ENCODE results near the gene CELSR3. TPM values are rescaled to one million over a fixed set of nuclear protein-coding genes. Genes with fewer than 3 reads are reported as not detected.

Gene CELSR3
- total RNA-seq, 3 donors from 2014 or later (not counting 1 experiment from before 2014, with no cell fraction given), result 2.0 to 3.4 (median 2.6) TPM

DNA sequence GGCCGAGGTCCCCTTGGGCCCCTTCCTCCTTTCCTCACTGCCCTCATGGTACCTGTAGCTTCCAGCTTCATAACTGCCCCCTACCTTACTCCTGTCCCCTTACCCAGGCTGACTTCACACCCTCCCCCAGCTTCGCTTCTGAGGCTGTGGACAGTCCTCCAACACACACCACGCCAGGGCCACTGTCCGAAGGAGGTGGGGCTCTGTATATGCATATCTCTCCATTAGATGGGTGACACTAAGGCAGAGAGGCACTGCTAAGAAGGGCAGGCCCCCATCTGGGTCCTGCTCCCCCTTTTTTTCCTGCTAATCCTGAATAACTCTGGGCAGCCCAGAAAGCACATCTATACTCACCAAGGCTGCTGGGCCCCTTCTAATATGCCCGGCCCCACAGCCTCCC is 66.5 kb downstream of the CELSR3 start:
- peaks cover 2% of the 10 kb centered on the region for H3K27me3 ChIP-seq (ENCODE audit: control insufficient read depth, insufficient read depth, low read length)
- TF ChIP-seq, protein P1, sequence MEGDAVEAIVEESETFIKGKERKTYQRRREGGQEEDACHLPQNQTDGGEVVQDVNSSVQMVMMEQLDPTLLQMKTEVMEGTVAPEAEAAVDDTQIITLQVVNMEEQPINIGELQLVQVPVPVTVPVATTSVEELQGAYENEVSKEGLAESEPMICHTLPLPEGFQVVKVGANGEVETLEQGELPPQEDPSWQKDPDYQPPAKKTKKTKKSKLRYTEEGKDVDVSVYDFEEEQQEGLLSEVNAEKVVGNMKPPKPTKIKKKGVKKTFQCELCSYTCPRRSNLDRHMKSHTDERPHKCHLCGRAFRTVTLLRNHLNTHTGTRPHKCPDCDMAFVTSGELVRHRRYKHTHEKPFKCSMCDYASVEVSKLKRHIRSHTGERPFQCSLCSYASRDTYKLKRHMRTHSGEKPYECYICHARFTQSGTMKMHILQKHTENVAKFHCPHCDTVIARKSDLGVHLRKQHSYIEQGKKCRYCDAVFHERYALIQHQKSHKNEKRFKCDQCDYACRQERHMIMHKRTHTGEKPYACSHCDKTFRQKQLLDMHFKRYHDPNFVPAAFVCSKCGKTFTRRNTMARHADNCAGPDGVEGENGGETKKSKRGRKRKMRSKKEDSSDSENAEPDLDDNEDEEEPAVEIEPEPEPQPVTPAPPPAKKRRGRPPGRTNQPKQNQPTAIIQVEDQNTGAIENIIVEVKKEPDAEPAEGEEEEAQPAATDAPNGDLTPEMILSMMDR (IDR thresholded peaks at IDR 0.05), result no peak
- H3K27ac ChIP-seq (ENCODE audit: low read length), result no peak overlapping the region
- ATAC-seq, result no peak
- peaks cover 28% of the 10 kb centered on the region for H3K36me3 ChIP-seq (ENCODE audit: control insufficient read depth, insufficient read depth, low read length)
- WGBS (ENCODE audit: insufficient coverage), result 78% methylated on average over 5 of the region's 5 CpGs
- peaks cover 7 to 15% of the 10 kb centered on the region in 2 donors for H3K27me3 Mint-ChIP-seq (ENCODE audit: low read depth in 2 of 2)
- no peaks in the 10 kb centered on the region for H3K9me3 ChIP-seq (ENCODE audit: control insufficient read depth, insufficient read depth, low read length)
- no peak for DNase-seq
- no peak overlapping the region for H3K4me3 ChIP-seq (ENCODE audit: low read length)
- H3K36me3 Mint-ChIP-seq, result no peaks in the 10 kb centered on the region
- H3K4me1 Mint-ChIP-seq, result peaks cover 0 to 18% of the 10 kb centered on the region in 2 donors
- intact Hi-C loops (cut with micrococcal nuclease), result no loop called here
- H3K4me3 Mint-ChIP-seq, result no peak overlapping the region
- peak overlapping the region in 1 of 2 donors; percentile 35 for H3K27ac Mint-ChIP-seq
- no peaks in the 10 kb centered on the region for H3K9me3 Mint-ChIP-seq
- no peaks in the 10 kb centered on the region for H3K4me1 ChIP-seq (ENCODE audit: control insufficient read depth, insufficient read depth, low read length)

DNA sequence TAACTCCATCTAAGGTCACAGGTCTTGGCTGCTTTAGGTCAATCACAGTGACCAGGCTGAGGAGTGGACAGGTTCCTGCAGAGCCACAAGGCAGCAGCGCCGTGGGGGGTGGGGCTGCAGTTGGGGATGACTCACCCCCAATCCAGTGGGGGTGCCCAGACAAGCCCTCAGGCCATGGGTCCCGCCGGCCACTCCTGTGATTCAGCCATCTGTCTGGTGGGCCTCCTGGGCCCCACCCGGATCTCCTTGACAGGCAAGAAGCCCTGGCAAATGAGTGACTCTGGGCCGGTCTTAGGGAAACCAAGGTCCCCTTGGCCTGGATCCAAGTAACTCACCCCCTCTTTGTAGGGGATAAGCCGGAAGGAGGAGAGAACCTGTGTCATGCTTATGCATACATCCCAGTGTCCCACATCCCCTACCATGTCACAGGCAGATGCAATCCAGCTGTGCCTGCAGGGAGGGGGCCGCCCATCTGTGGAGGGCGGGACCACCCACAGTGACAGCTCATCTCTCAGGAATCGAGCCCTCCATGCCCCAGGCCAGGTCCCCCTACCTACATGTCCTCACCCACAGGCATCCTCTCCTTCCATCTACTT is 67.1 kb downstream of the CELSR3 start:
- no peak overlapping the region for H3K4me3 Mint-ChIP-seq
- intact Hi-C loops (cut with micrococcal nuclease), result no loop called here
- DNase-seq, result no peak
- peak in 1 of 3 donors; percentile 58 for ATAC-seq
- H3K36me3 Mint-ChIP-seq, result no peaks in the 10 kb centered on the region
- Histone ChIP-seq H3K36me3 (ENCODE audit: control insufficient read depth, insufficient read depth, low read length) (peaks cover 23% of the 10 kb centered on the region), H3K27ac (ENCODE audit: low read length) (no peak overlapping the region), H3K9me3 (ENCODE audit: control insufficient read depth, insufficient read depth, low read length) (no peaks in the 10 kb centered on the region), H3K27me3 (ENCODE audit: control insufficient read depth, insufficient read depth, low read length) (peaks cover 2% of the 10 kb centered on the region), H3K4me3 (ENCODE audit: low read length) (no peak overlapping the region), H3K4me1 (ENCODE audit: control insufficient read depth, insufficient read depth, low read length) (no peaks in the 10 kb centered on the region)
- no peaks in the 10 kb centered on the region for H3K9me3 Mint-ChIP-seq
- peaks cover 0 to 18% of the 10 kb centered on the region in 2 donors for H3K4me1 Mint-ChIP-seq
- H3K27me3 Mint-ChIP-seq (ENCODE audit: low read depth in 2 of 2), result peaks cover 7 to 19% of the 10 kb centered on the region in 2 donors
- 59% methylated on average over 10 of the region's 10 CpGs for WGBS (ENCODE audit: insufficient coverage)
- peak overlapping the region in 1 of 2 donors; percentile 35 for H3K27ac Mint-ChIP-seq
- TF ChIP-seq, protein P1 (IDR thresholded peaks at IDR 0.05), result no peak

DNA sequence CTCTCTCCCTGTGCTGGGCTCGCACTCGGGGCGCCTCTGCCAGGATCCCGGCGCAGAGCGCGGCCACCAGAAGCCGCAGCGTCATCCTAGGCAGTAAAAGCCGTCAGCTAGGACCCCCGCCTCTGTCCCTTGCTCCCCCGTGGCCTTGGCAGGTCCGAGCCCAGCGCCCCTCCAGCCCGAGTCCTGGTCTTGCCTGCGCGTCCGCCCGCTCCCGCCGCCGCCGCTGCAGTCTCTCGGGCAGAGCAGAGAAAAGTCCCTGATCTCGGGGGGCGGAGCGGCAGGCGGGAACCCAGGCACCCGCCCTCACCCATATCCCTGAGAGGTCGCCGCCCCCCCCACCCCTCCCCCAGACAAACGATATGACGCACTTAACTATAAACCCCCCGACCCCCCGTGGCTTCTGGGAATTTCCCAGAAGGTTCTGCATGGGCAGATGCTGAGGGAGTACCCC is 67.6 kb downstream of the CELSR3 start, which contains the start of gene COL7A1:
TSS of gene COL7A1 (minus strand) at position 255 of the 451 bp plus-strand sequence. CDS start at position 85, 170 bp downstream.
- Mint-ChIP-seq H3K4me1 (peaks cover 0 to 18% of the 10 kb centered on the region in 2 donors), H3K4me3 (no peak within 1 kb of the TSS), H3K27ac (peak within 1 kb of the TSS in 1 of 2 donors; percentile 35), H3K27me3 (ENCODE audit: low read depth in 2 of 2) (peaks cover 7 to 20% of the 10 kb centered on the region in 2 donors), H3K9me3 (no peaks in the 10 kb centered on the region), H3K36me3 (no peaks in the 10 kb centered on the region)
- Histone ChIP-seq H3K27ac (ENCODE audit: low read length) (no peak within 1 kb of the TSS), H3K27me3 (ENCODE audit: control insufficient read depth, insufficient read depth, low read length) (peaks cover 2% of the 10 kb centered on the region), H3K36me3 (ENCODE audit: control insufficient read depth, insufficient read depth, low read length) (peaks cover 18% of the 10 kb centered on the region), H3K9me3 (ENCODE audit: control insufficient read depth, insufficient read depth, low read length) (no peaks in the 10 kb centered on the region), H3K4me3 (ENCODE audit: low read length) (no peak within 1 kb of the TSS), H3K4me1 (ENCODE audit: control insufficient read depth, insufficient read depth, low read length) (no peaks in the 10 kb centered on the region)
- intact Hi-C loops (cut with micrococcal nuclease), result no loop called here
- DNase-seq (peak in 1 of 2 donors; percentile 52), ATAC-seq (peak in 2 of 3 donors; percentile 57 to 62)
- 3% methylated on average over 33 of the region's 35 CpGs for whole genome bisulfite sequencing (ENCODE audit: insufficient coverage)
- TF ChIP-seq, protein P1 (IDR thresholded peaks at IDR 0.05), result no peak
